ENCODE results near the gene SCFD2.
"Not testable (repeated sequence)": the region's sequence is repeated elsewhere in the genome, so short reads cannot be mapped to it uniquely, and the experiment has no call there.

Gene SCFD2

GRCh38 chr4:53365486-53366300, at the start of gene SCFD2:
SCFD2 (minus strand) TSS chr4:53366061.
- peak; percentile 96 for DNase-seq

GRCh38 chr4:53409479-53409878, 43.6 kb upstream of the SCFD2 start:
- DNase-seq = not testable (repeated sequence)

GRCh38 chr4:53380221-53380620, 14.4 kb upstream of the SCFD2 start:
- no peak for DNase-seq

- no peak for DNase-seq
These were observed 12.3 kb upstream of the SCFD2 start for GRCh38 chr4:53378171-53378482.

GRCh38 chr4:53377319-53378170, 11.7 kb upstream of the SCFD2 start, which contains the start of gene FIP1L1:
FIP1L1 (plus strand) TSS chr4:53377641; CDS start chr4:53377839, 198 bp downstream.
- peak; percentile 94 for DNase-seq

GRCh38 chr4:53376900-53377299, 11.0 kb upstream of the SCFD2 start:
- peak; percentile 22 for DNase-seq

GRCh38 chr4:53374777-53375258, 9.0 kb upstream of the SCFD2 start:
- DNase-seq = no peak

GRCh38 chr4:53371843-53372521, 6.1 kb upstream of the SCFD2 start:
- no peak for DNase-seq

- DNase-seq = no peak
These were observed 5.2 kb upstream of the SCFD2 start for GRCh38 chr4:53371049-53371448.

GRCh38 chr4:53367721-53368120, 1.9 kb upstream of the SCFD2 start:
- no peak for DNase-seq

GRCh38 chr4:53366301-53366716, 448 bp upstream of the SCFD2 start:
- no peak for DNase-seq

- peak; percentile 56 for DNase-seq
These were observed 758 bp downstream of the SCFD2 start for GRCh38 chr4:53365121-53365485.

GRCh38 chr4:53364624-53365023, 1.2 kb downstream of the SCFD2 start:
- no peak for DNase-seq

- DNase-seq = no peak
These were observed 3.8 kb downstream of the SCFD2 start for GRCh38 chr4:53362093-53362492.

GRCh38 chr4:53361451-53361850, 4.4 kb downstream of the SCFD2 start:
- no peak for DNase-seq

- DNase-seq = no peak
These were observed 9.8 kb downstream of the SCFD2 start for GRCh38 chr4:53355930-53356521.

- DNase-seq = no peak
These were observed 11.7 kb downstream of the SCFD2 start for GRCh38 chr4:53354012-53354722.

GRCh38 chr4:53349091-53349491, 16.8 kb downstream of the SCFD2 start:
- no peak for DNase-seq

GRCh38 chr4:53348046-53348445, 17.8 kb downstream of the SCFD2 start:
- DNase-seq = no peak

GRCh38 chr4:53346920-53347852, 18.7 kb downstream of the SCFD2 start:
- no peak for DNase-seq

- not testable (repeated sequence) for DNase-seq
These were observed 19.5 kb downstream of the SCFD2 start for GRCh38 chr4:53346392-53346791.
